ENCODE measurements around the gene ST7. TPM values are rescaled to one million over a fixed set of nuclear protein-coding genes. Genes with fewer than 3 reads are reported as not detected.
A peak's percentile ranks its signal among the peaks of the same experiment; 100 is the strongest.

The ST7 gene
- total RNA-seq, 1 experiment from 2014 or later = 19.6 TPM

DNA sequence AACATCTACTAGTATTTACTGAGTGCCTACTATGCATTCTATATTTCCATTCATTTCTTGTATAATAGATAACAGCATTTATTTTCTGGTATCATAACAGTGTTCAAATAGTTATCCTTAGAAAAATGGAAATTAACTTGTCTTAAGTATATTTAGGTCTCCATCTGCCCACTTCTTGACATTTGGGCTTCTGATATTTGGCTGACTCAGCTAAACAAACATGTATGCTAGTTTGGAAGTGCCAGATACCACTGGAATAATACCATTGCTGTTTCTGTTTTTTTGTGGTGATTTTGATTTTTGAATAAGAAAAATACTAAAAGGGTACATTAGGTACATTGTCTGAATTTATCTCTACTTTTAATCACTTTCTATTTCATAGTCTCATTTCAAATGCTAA, 169.2 kb downstream of the ST7 start:
- in situ Hi-C loops (cut with HindIII; ENCODE audit: low pct_unique_long_range_greater_than_20kb, low sequenced_read_pairs) = no loop called here
- ChIA-PET POLR2A (interaction anchor here (0.6 kb wide), 1 partner anchor 24 kb away, joined by 3 read pairs; no protein-coding TSS in a partner anchor), CTCF (no interaction called here)
- BruUV-seq (replicated peaks) = no TSS peak
- Histone ChIP-seq H3K4me3 (ENCODE audit: low read depth in 2 of 2, low read length in 2 of 2) (no peak overlapping the region), H3K4me1 (ENCODE audit: control insufficient read depth, insufficient read depth, low read length) (peaks cover 29% of the 10 kb centered on the region), H3K27ac (ENCODE audit: low read length) (peak overlapping the region; percentile 59; the same call in 1 of the 2 replicates), H3K36me3 (ENCODE audit: control insufficient read depth, insufficient read depth, low read length) (no peaks in the 10 kb centered on the region), H3K9me3 (ENCODE audit: control insufficient read depth, insufficient read depth, low read depth, low read length) (no peaks in the 10 kb centered on the region), H3K27me3 (ENCODE audit: control insufficient read depth, insufficient read depth, low read length) (no peaks in the 10 kb centered on the region)
- intact Hi-C loops (cut with micrococcal nuclease; ENCODE audit: unreplicated experiment) = no loop called here
- no peak for DNase-seq (ENCODE audit: low read depth, low spot score)
- TF ChIP-seq POLR2AphosphoS5 (IDR thresholded peaks at IDR 0.05; ENCODE audit: low read depth, low read length) (no peak), TCF7L2 (IDR thresholded peaks at IDR 0.05; ENCODE audit: low read depth, low read length) (no peak), CTCF (IDR thresholded peaks at IDR 0.05) (no peak), REST (IDR thresholded peaks at IDR 0.05; ENCODE audit: insufficient read depth in 1 of 2, low read depth in 2 of 2, low read length in 1 of 2) (no peak), SIN3A (IDR thresholded peaks at IDR 0.05; ENCODE audit: borderline replicate concordance, insufficient read depth, low read depth, low read length) (no peak)
- no peak for ATAC-seq

- ATAC-seq (no peak), DNase-seq (ENCODE audit: low read depth, low spot score) (no peak)
- Histone ChIP-seq H3K27me3 (ENCODE audit: control insufficient read depth, insufficient read depth, low read length) (no peaks in the 10 kb centered on the region), H3K4me1 (ENCODE audit: control insufficient read depth, insufficient read depth, low read length) (peaks cover 30% of the 10 kb centered on the region), H3K4me3 (ENCODE audit: low read depth in 2 of 2, low read length in 2 of 2) (no peak overlapping the region), H3K36me3 (ENCODE audit: control insufficient read depth, insufficient read depth, low read length) (no peaks in the 10 kb centered on the region), H3K9me3 (ENCODE audit: control insufficient read depth, insufficient read depth, low read depth, low read length) (no peaks in the 10 kb centered on the region), H3K27ac (ENCODE audit: low read length) (peak overlapping the region; percentile 59; the same call in 1 of the 2 replicates)
- ChIA-PET POLR2A (interaction anchor here (0.6 kb wide), 2 partner anchors 23 to 191 kb away, joined by 3 to 6 read pairs; no protein-coding TSS in a partner anchor), CTCF (interaction anchor here (1.1 kb wide), 1 partner anchor 135 kb away, joined by 4 read pairs; no protein-coding TSS in a partner anchor)
- intact Hi-C loops (cut with micrococcal nuclease; ENCODE audit: unreplicated experiment) = no loop called here
- no TSS peak for BruUV-seq (replicated peaks)
- no peak for TF ChIP-seq CTCF (IDR thresholded peaks at IDR 0.05)
- peak; percentile 81 for TF ChIP-seq TCF7L2 (IDR thresholded peaks at IDR 0.05; ENCODE audit: low read depth, low read length)
- in situ Hi-C loops (cut with HindIII; ENCODE audit: low pct_unique_long_range_greater_than_20kb, low sequenced_read_pairs) = no loop called here
These were observed 170.1 kb downstream of the ST7 start for GRCh38 chr7:117123311-117123926.

Data from Panc1 (cell line).